Vagina (tissue), 2 donors: ENCODE data around the gene ATP2B2. TPM values are rescaled to one million over a fixed set of nuclear protein-coding genes. Genes with fewer than 3 reads are reported as not detected.

Experiments
- DNase-seq, 2 donors: peaks; one replicate each; pipeline ENCODE4 v3.0.0-alpha.2; 2017; ENCODE audit errors: extremely low spot score in 2 of 2
- H3K27ac ChIP-seq: fragments of 200-600 bp; sonication (generic); one replicate; pipeline ENCODE4 v1.5.1; 2019
- H3K27me3 ChIP-seq: fragments of 200-600 bp; sonication (generic); one replicate; pipeline ENCODE4 v1.5.1; 2019
- H3K36me3 ChIP-seq, 2 donors: fragments of 200-600 bp; sonication (generic); one replicate each; pipeline ENCODE4 v1.5.1; 2017 to 2019
- H3K4me1 ChIP-seq: fragments of 200-600 bp; sonication (generic); one replicate; pipeline ENCODE4 v1.5.1; 2019
- H3K4me3 ChIP-seq, 2 donors: fragments of 200-600 bp; sonication (generic); 1 replicate in 1 of 2; 2 replicates in 1 of 2; pipeline ENCODE4 v1.5.1; 2016 to 2019
- H3K9me3 ChIP-seq: fragments of 200-600 bp; sonication (generic); one replicate; pipeline ENCODE4 v1.5.1; 2019
- POLR2A ChIP-seq, 2 donors: fragments of 450-650 bp; IDR thresholded peaks; one replicate each; pipeline ENCODE4 v1.6.1; 2017; ENCODE audit warnings: antibody characterized with exemption in 2 of 2, mild to moderate bottlenecking in 2 of 2, moderate library complexity in 2 of 2
- POLR2AphosphoS5 ChIP-seq, 2 donors: sonication (generic); formaldehyde crosslinking; IDR thresholded peaks; one replicate each; pipeline ENCODE4 v1.9.0; 2017; ENCODE audit warnings: antibody characterized with exemption in 2 of 2, mild to moderate bottlenecking in 2 of 2, low read depth in 1 of 2; ENCODE audit not compliant: insufficient read depth in 1 of 2
- intact Hi-C: fragments of 100-400 bp; cut with DNase I; formaldehyde crosslinking; loops from one replicate; pipeline ENCODE4 v1.15.1; 2023
- total RNA-seq: library from RNA; depleted of rRNA; stranded (reverse); fragments of >200 nt; gene quantifications from one replicate; pipeline ENCODE4 v1.2.3, GENCODE V29; 2016
- TF ChIP-seq, protein P1 (sequence below), 3 experiments: fragments of 450-650 bp in 2 of 3; fragments of 200-600 bp in 1 of 3; sonication (generic) in 1 of 3; IDR thresholded peaks; one replicate each; pipeline ENCODE4 v1.5.1; 2017 to 2019; ENCODE audit warnings: antibody characterized with exemption in 3 of 3, mild to moderate bottlenecking in 2 of 3, moderate library complexity in 2 of 3

The ATP2B2 gene
- total RNA-seq, 1 donor from 2014 or later = 0.25 TPM

DNA sequence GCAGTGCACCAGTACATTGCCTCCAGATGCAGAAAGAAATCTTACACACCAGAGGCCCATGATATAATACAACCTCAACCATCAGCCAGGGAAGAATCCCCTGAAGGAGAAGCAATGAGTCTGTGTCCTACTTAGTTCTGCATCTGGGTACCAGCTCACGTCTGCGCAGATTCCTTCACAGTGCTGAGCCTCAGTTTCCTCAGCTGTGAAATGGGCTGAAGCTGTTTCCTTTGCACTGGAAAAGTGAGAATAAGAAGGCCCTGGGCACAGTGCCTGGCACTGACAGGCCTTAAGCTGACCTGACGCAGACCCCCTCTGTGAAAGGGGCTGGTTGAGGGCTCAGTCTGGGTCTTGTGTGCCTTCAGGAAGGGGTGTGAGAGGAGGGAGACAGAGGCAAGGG lies 20.7 kb downstream of the ATP2B2 start:
- no peaks in the 10 kb centered on the region for H3K9me3 ChIP-seq
- no peak overlapping the region for H3K4me3 ChIP-seq
- H3K36me3 ChIP-seq = no peaks in the 10 kb centered on the region
- TF ChIP-seq POLR2AphosphoS5 (IDR thresholded peaks at IDR 0.05; ENCODE audit: insufficient read depth in 1 of 2, low read depth in 1 of 2) (no peak), POLR2A (IDR thresholded peaks at IDR 0.05) (no peak)
- TF ChIP-seq, protein P1, sequence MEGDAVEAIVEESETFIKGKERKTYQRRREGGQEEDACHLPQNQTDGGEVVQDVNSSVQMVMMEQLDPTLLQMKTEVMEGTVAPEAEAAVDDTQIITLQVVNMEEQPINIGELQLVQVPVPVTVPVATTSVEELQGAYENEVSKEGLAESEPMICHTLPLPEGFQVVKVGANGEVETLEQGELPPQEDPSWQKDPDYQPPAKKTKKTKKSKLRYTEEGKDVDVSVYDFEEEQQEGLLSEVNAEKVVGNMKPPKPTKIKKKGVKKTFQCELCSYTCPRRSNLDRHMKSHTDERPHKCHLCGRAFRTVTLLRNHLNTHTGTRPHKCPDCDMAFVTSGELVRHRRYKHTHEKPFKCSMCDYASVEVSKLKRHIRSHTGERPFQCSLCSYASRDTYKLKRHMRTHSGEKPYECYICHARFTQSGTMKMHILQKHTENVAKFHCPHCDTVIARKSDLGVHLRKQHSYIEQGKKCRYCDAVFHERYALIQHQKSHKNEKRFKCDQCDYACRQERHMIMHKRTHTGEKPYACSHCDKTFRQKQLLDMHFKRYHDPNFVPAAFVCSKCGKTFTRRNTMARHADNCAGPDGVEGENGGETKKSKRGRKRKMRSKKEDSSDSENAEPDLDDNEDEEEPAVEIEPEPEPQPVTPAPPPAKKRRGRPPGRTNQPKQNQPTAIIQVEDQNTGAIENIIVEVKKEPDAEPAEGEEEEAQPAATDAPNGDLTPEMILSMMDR (IDR thresholded peaks at IDR 0.05) = no peak
- no peaks in the 10 kb centered on the region for H3K4me1 ChIP-seq
- no peaks in the 10 kb centered on the region for H3K27me3 ChIP-seq
- DNase-seq = no peak
- H3K27ac ChIP-seq = no peak overlapping the region
- intact Hi-C loops = no loop called here

DNA sequence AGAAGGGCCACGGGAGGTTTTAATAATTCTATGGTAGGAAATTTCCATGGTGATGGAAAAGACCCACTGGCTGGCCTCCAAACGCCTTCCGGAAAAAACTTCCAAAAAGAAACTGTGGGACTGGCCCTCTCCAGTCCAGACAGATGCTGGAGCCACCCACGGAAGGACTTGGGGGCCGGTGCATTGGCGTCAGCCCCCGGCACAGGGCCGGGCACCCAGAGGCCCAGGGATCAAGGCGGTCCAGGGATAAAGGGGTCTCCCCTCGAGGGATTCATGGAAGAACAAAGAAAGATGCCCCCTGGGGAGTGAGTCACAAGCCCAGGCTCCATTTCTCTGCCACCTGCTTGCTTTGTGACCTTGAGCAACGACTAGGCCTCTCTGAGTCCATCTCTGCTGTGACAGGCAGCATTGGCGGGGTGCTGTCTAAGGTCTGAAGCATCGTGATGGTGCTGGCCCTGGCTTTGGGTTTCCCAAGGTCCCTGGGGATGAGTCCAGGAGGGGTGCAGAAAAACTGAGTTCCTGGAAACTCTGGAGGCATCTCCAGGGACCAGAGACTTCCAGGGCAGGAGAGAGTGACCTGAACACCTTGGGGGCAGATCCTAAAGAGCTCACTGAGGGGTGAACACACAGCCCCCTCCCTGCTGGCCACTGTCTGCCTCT lies 21.6 kb downstream of the ATP2B2 start:
- intact Hi-C loops = no loop called here
- Histone ChIP-seq H3K27me3 (no peaks in the 10 kb centered on the region), H3K27ac (no peak overlapping the region), H3K9me3 (no peaks in the 10 kb centered on the region), H3K36me3 (no peaks in the 10 kb centered on the region), H3K4me1 (no peaks in the 10 kb centered on the region), H3K4me3 (no peak overlapping the region)
- TF ChIP-seq POLR2A (IDR thresholded peaks at IDR 0.05) = no peak
- TF ChIP-seq, protein P1 (IDR thresholded peaks at IDR 0.05) = no peak
- no peak for TF ChIP-seq POLR2AphosphoS5 (IDR thresholded peaks at IDR 0.05; ENCODE audit: insufficient read depth in 1 of 2, low read depth in 1 of 2)
- no peak for DNase-seq

- Histone ChIP-seq H3K9me3 (no peaks in the 10 kb centered on the region), H3K36me3 (no peaks in the 10 kb centered on the region), H3K4me3 (no peak overlapping the region), H3K27me3 (no peaks in the 10 kb centered on the region), H3K4me1 (no peaks in the 10 kb centered on the region), H3K27ac (no peak overlapping the region)
- no peak for TF ChIP-seq POLR2A (IDR thresholded peaks at IDR 0.05)
- TF ChIP-seq, protein P1 (IDR thresholded peaks at IDR 0.05) = no peak
- TF ChIP-seq POLR2AphosphoS5 (IDR thresholded peaks at IDR 0.05; ENCODE audit: insufficient read depth in 1 of 2, low read depth in 1 of 2) = no peak
- DNase-seq = no peak
- intact Hi-C loops = no loop called here
Measured at GRCh38 chr3:10483364-10483675, 22.1 kb downstream of the ATP2B2 start.

GRCh38 chr3:10482631-10483363 lies 22.6 kb downstream of the ATP2B2 start:
- no peaks in the 10 kb centered on the region for H3K9me3 ChIP-seq
- no peak overlapping the region for H3K4me3 ChIP-seq
- no peaks in the 10 kb centered on the region for H3K36me3 ChIP-seq
- TF ChIP-seq POLR2A (IDR thresholded peaks at IDR 0.05) (no peak), POLR2AphosphoS5 (IDR thresholded peaks at IDR 0.05; ENCODE audit: insufficient read depth in 1 of 2, low read depth in 1 of 2) (no peak)
- TF ChIP-seq, protein P1 (IDR thresholded peaks at IDR 0.05) = no peak
- no peak overlapping the region for H3K27ac ChIP-seq
- no peaks in the 10 kb centered on the region for H3K27me3 ChIP-seq
- intact Hi-C loops = no loop called here
- H3K4me1 ChIP-seq = no peaks in the 10 kb centered on the region
- no peak for DNase-seq

GRCh38 chr3:10480871-10481378 lies 24.5 kb downstream of the ATP2B2 start:
- DNase-seq = no peak
- Histone ChIP-seq H3K36me3 (no peaks in the 10 kb centered on the region), H3K27me3 (no peaks in the 10 kb centered on the region), H3K4me3 (no peak overlapping the region), H3K27ac (no peak overlapping the region), H3K4me1 (no peaks in the 10 kb centered on the region), H3K9me3 (no peaks in the 10 kb centered on the region)
- TF ChIP-seq POLR2A (IDR thresholded peaks at IDR 0.05) = no peak
- no peak for TF ChIP-seq POLR2AphosphoS5 (IDR thresholded peaks at IDR 0.05; ENCODE audit: insufficient read depth in 1 of 2, low read depth in 1 of 2)
- TF ChIP-seq, protein P1 (IDR thresholded peaks at IDR 0.05) = no peak
- intact Hi-C loops = no loop called here
